Esophagus (tissue), 2 donors: ENCODE measurements around the gene ARHGAP4. TPM values are rescaled to one million over a fixed set of nuclear protein-coding genes. Genes with fewer than 3 reads are reported as not detected.

ENCODE experiments used
- H3K27ac ChIP-seq, 2 donors: one replicate each; pipeline ENCODE4 v1.5.1; 2013; ENCODE audit warnings: low read depth in 2 of 2, mild to moderate bottlenecking in 2 of 2, inconsistent platforms in 1 of 2, low read length in 1 of 2, moderate library complexity in 1 of 2
- H3K27me3 ChIP-seq, 2 donors: one replicate each; pipeline ENCODE4 v1.6.1; 2013; ENCODE audit warnings: low read length in 2 of 2, control low read depth in 1 of 2, mild to moderate bottlenecking in 1 of 2; ENCODE audit not compliant: insufficient read depth in 2 of 2, control insufficient read depth in 1 of 2
- H3K36me3 ChIP-seq, 2 donors: one replicate each; pipeline ENCODE4 v1.6.1; 2013; ENCODE audit warnings: low read length in 1 of 2; ENCODE audit not compliant: control insufficient read depth in 2 of 2, insufficient read depth in 2 of 2
- H3K4me1 ChIP-seq, 2 donors: one replicate each; pipeline ENCODE4 v1.6.1; 2013; ENCODE audit warnings: low read length in 1 of 2; ENCODE audit not compliant: control insufficient read depth in 2 of 2, insufficient read depth in 2 of 2
- H3K4me3 ChIP-seq, 2 donors: one replicate each; pipeline ENCODE4 v1.5.1; 2013; ENCODE audit warnings: low read length in 2 of 2, mild to moderate bottlenecking in 2 of 2, low read depth in 1 of 2, moderate library complexity in 1 of 2
- H3K9me3 ChIP-seq, 2 donors: one replicate each; pipeline ENCODE4 v1.6.1; 2013; ENCODE audit warnings: mild to moderate bottlenecking in 2 of 2, low read depth in 1 of 2, low read length in 1 of 2, moderate library complexity in 1 of 2; ENCODE audit not compliant: control insufficient read depth in 2 of 2, insufficient read depth in 1 of 2
- WGBS, 2 donors: extraction: QIAGEN DNeasy Blood & Tissue Kit; methylation state at CpG; one replicate each; pipeline ENCODE4 v1.1.7; 2013; 5-methylcytosine and 5-hydroxymethylcytosine counted together
- polyA plus RNA-seq, 2 donors: library from polyadenylated mRNA; stranded (reverse); fragments of 200-250 nt; gene quantifications; one replicate each; pipeline ENCODE4 v1.2.3, GENCODE V29; 2013
- donor health status: healthy with polysubstance abuse.
- donor health status: Bipolar disorder and iron deficiency.

The ARHGAP4 gene
- polyA plus RNA-seq, 2 donors = 10.6 to 23.4 TPM

DNA sequence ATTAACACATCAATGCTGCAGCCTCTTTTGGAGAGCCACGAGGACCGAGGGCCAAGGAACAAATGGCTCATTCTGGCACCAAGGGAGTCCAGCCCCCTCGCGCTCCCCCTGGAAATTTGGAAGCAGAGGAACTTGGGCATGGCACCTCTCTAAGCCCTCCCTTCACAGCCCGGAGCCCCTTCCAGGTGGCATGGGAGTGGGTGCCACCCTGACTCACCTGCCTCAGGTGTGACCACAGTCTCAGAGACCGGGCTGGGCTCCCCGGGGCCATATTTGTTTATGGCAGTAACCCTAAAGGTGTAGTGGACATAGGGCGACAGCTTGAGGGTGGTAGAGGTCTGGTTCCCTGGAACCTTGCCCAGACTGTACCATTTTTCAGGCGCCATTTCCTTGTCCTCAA is 58.9 kb downstream of the ARHGAP4 start:
- WGBS, 2 donors = 74 to 83% methylated on average over 9 of the region's 9 CpGs
- Histone ChIP-seq H3K27me3 (no peaks in the 10 kb centered on the region), H3K4me1 (no peaks in the 10 kb centered on the region), H3K4me3 (no peak overlapping the region), H3K27ac (no peak overlapping the region), H3K36me3 (no peaks in the 10 kb centered on the region), H3K9me3 (no peaks in the 10 kb centered on the region)

DNA sequence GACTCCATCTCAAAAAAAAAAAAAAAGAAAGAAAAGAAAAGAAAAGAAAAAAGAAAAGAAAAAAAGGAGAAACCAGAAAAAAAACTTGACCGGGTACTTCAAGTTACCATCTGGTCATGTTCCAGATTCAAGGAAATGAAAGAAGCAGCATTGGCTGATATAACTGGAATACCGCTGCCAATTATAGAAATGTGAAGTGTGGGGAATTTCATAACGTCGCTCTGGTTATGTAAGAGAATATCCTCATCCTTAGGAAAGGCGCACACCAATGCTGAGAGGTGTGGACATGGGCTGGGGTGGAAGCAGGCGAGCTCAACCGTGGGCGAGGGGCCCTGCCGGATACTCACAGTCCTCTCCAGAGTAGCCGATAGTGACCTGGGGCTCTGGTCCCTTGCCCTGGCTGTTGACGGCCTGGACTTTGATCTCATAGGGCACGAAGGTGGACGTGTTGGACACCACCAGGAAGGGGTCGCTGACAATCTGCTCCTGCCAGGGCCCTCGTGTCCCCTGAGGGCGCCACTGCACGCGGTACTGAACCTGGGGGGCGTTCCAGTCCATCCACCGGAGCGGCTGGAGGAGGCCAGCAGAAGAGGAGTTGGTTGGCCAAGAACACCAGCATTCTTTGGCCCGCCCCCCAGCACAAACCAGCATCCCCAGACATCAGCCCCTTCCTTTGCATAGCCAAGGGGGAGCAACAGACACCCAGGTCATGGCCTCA is 59.6 kb downstream of the ARHGAP4 start:
- H3K9me3 ChIP-seq = no peaks in the 10 kb centered on the region
- H3K27me3 ChIP-seq = no peaks in the 10 kb centered on the region
- no peaks in the 10 kb centered on the region for H3K36me3 ChIP-seq
- 82 to 83% methylated on average over 21 to 22 of the region's 22 CpGs for WGBS, 2 donors
- H3K4me3 ChIP-seq = no peak overlapping the region
- no peaks in the 10 kb centered on the region for H3K4me1 ChIP-seq
- H3K27ac ChIP-seq = no peak overlapping the region

DNA sequence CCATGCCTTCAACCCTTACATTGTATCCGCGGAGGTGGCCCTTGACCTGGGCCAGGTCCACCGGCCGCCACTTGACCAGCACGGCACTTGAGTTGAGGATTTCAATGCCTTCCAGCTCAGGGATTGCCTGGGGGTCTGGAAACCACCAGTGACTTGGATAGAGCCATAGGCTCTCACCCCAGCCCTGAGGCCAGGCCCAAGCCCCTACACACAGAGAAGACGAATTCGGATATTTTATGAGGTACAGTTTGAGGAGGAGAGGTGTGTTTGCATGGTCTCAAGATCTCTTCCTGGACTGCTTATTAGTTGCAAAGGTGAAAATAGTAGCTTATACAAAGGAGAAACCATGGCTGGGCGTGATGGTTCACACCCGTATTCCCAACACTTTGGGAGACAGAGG is 60.4 kb downstream of the ARHGAP4 start:
- no peaks in the 10 kb centered on the region for H3K4me1 ChIP-seq
- H3K27ac ChIP-seq = no peak overlapping the region
- H3K9me3 ChIP-seq = no peaks in the 10 kb centered on the region
- no peaks in the 10 kb centered on the region for H3K36me3 ChIP-seq
- no peaks in the 10 kb centered on the region for H3K27me3 ChIP-seq
- no peak overlapping the region for H3K4me3 ChIP-seq
- 90 to 94% methylated on average over 9 of the region's 9 CpGs for WGBS, 2 donors

DNA sequence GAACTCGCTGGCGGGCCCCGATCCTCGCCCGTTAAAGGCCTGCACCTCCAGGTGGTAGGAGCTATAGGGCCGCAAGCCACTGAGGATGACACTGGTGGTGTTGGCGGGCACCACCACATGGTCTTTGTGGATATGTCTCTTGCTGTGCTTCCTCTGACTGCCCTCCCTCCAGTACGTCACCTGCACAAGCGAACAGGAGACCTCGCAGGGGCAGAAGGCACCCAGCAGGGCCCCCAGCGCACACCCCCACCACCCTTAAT is 60.8 kb downstream of the ARHGAP4 start:
- Histone ChIP-seq H3K4me1 (no peaks in the 10 kb centered on the region), H3K36me3 (no peaks in the 10 kb centered on the region), H3K4me3 (no peak overlapping the region), H3K27ac (no peak overlapping the region), H3K27me3 (no peaks in the 10 kb centered on the region), H3K9me3 (no peaks in the 10 kb centered on the region)
- WGBS, 2 donors = 89 to 96% methylated on average over 10 to 11 of the region's 11 CpGs

DNA sequence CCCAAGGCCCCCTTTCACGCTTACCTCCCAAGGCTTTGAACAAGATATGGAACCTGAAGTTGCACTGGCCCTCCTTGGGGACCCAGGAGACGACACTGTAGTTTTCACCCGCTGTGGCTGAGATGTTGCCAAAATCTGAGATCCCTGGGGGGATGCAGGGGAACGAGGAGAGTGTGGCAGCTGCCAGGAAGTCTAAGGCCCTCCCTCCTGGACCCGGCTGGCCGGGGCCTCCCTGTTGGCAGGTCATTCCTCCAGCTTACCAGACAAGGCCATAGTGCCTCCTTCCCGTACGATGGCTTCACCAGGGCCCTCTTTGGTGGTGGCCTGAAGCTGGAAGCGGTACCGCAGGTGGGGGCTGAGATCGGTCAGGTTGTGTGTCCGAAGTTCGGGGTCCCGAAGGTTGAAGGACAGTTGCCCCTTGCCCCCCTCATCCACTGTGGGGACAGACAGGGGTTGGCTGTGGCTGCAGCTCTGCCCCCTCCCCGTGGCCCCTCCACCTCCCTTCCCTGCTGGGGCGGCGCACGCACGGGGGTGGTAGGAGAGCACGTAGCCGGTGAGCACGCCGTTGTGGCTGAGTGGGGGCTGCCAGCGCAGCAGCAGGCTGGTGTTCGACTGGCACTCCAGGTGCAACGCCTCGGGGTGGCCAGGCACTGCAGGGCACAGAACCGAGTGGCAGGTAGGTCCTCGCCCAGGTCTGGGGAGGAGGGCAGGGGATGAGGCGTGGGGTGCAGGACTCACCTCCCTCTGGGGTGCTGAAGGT is 61.3 kb downstream of the ARHGAP4 start:
- Histone ChIP-seq H3K27ac (no peak overlapping the region), H3K9me3 (no peaks in the 10 kb centered on the region), H3K36me3 (no peaks in the 10 kb centered on the region), H3K4me3 (no peak overlapping the region), H3K4me1 (no peaks in the 10 kb centered on the region), H3K27me3 (peaks cover 0 to 4% of the 10 kb centered on the region in 2 donors)
- WGBS, 2 donors = 81 to 85% methylated on average over 27 to 30 of the region's 30 CpGs

DNA sequence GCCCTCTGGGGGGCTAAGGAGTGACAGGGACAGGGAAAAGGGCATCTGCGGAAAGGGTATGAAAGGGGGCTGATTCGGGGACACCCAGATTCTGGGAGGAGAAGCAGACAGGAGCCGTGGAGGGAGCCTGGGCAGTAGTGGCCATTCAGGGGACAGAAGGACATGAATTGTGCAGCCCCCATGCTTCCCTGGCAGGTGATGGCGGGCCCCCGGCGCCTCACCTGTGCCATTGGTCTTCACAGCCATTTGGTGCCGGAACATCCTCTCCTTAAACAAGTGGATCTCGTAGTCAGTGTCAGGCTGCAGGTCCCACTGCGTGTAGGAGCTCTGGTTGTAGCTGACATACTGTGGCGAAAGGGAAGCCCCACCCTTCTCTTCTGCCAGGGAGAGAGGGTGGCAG is 62.0 kb downstream of the ARHGAP4 start:
- Histone ChIP-seq H3K27me3 (peaks cover 0 to 5% of the 10 kb centered on the region in 2 donors), H3K4me1 (no peaks in the 10 kb centered on the region)
- 80 to 86% methylated on average over 10 of the region's 10 CpGs for WGBS, 2 donors

DNA sequence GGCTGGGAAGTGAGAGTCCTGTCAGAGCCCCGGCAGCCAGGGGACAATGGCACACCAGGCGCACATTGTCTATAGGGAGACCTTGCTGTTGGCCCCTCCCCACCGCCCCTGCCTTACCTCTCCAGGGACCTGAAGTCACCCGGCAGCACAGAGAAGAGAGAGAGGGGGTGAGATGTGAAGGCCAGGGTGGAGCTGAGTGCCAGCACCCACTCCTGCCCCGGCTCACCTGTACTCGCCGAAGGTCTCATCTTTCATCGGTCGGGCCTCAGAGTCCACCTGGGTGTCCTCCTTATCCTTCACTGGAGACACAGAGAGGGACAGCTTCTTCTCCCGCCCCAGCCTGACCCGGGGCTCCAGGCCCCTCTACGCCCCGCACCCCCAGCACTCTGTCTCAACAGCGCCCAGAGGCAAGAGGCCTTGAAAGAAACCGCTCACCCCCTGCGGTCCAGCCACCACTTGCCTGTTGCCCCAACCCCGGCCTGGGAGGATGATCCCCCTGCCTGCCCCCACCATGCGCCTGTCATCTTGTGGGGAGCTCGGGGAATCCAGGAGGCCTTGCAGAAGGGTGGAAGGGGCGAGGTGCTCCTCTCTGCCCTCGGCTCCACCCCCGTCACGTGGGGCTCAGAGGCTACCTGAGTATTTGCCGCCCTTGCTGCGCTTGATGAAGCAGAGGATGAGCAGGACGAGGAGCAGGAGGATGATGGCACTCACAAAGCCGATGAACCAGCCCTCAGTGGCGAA is 62.6 kb downstream of the ARHGAP4 start:
- WGBS, 2 donors = 66 to 68% methylated on average over 26 to 28 of the region's 28 CpGs
- H3K27me3 ChIP-seq = peaks cover 0 to 5% of the 10 kb centered on the region in 2 donors

More for the DNA sequence above, 62.0 kb downstream of the ARHGAP4 start:
- H3K27ac ChIP-seq = no peak overlapping the region
- no peaks in the 10 kb centered on the region for H3K36me3 ChIP-seq
- no peak overlapping the region for H3K4me3 ChIP-seq
- H3K9me3 ChIP-seq = no peaks in the 10 kb centered on the region

DNA sequence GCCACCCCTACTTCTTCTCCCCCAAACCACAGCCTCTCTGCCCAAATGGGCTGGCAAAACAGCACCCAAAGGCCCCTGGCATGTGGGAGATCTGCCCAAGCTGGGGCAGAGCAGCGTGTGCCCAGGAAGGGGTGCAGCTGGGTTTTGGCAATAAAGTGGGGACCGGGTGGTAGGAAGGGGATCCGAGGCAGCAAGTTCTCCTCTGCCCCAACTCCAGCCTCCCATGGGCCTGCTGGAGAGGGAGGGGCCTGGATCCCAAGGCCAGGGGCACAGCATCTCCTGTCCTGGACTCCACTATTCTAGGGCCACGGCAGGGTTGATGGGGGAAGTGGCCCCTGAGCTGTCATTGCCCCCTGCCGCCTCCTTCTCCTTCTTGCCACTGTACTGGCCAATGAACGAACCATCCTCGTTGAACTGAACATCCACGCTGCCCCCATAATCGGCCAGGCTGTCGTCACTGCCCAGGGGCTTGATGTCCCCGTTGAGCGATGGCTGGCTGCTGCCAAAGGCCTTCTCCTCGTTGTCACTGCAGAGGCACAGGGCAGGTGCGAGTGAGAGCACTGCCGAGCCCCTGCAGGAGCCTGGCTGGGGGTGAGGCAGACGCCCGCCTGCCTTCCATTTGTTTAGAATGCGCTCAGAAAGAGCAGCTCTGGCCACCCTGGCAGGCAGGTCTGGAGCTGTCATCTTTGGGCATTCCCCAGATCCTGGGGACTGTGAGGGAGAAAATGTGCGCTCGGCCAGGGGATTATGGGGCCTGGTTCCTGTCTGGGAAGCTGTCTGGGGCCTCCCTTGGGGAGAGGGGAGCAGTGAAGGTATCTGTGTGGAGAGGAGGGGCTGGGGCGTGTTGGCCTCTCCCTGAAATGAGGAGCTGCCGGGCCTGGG is 63.5 kb downstream of the ARHGAP4 start:
- no peaks in the 10 kb centered on the region for H3K9me3 ChIP-seq
- peaks cover 0 to 5% of the 10 kb centered on the region in 2 donors for H3K27me3 ChIP-seq
- H3K4me3 ChIP-seq = no peak overlapping the region
- no peaks in the 10 kb centered on the region for H3K36me3 ChIP-seq
- no peaks in the 10 kb centered on the region for H3K4me1 ChIP-seq
- no peak overlapping the region for H3K27ac ChIP-seq
- 63 to 71% methylated on average over 20 to 22 of the region's 22 CpGs for WGBS, 2 donors

More for the DNA sequence above, 62.6 kb downstream of the ARHGAP4 start:
- no peaks in the 10 kb centered on the region for H3K9me3 ChIP-seq
- H3K27ac ChIP-seq = no peak overlapping the region
- H3K4me3 ChIP-seq = no peak overlapping the region
- no peaks in the 10 kb centered on the region for H3K4me1 ChIP-seq
- H3K36me3 ChIP-seq = no peaks in the 10 kb centered on the region

DNA sequence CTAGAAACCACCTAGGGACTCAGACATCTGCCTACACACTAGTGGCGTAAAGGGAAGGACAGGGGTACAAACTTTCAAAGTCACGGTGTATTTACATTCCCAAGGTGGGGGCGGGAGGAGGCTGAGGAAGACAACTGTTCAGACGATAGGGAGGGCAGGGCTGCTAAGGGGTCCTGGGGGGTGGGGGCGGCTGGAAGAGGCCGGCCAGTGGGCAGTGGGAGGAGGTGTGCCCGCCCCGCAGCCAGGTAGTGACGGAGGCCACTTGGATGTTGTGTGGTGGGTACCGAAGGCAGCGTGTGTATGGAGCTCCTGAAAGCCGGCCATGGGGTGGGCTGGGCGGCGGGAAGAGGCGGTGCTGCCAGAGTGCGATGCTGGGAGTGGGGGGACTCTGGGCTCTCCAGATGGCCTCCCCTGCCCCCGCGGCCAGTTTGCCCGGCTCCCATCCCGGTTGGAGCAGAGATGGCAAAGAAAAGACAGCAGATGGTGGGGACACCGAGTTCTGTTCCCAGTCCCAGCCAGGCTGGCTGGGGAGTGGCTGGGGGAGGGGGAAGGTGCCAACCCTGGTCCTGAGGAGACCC is 64.2 kb downstream of the ARHGAP4 start:
- Histone ChIP-seq H3K27me3 (peaks cover 0 to 5% of the 10 kb centered on the region in 2 donors), H3K27ac (no peak overlapping the region), H3K9me3 (no peaks in the 10 kb centered on the region), H3K4me1 (no peaks in the 10 kb centered on the region), H3K4me3 (no peak overlapping the region), H3K36me3 (no peaks in the 10 kb centered on the region)
- 60 to 69% methylated on average over 21 of the region's 21 CpGs for WGBS, 2 donors
